HG02642 (cell line): ENCODE data around the gene OLFM1.

ENCODE experiments used
- ATAC-seq: cut with Tn5 transposase; IDR thresholded peaks from one replicate; pipeline ENCODE4 v1.9.1; 2021; ENCODE audit warnings: mild to moderate bottlenecking; ENCODE audit not compliant: unreplicated experiment, poor library complexity

OLFM1 gene

GRCh38 chr9:135165003-135165711, 77.7 kb downstream of the OLFM1 start:
- ATAC-seq = no peak

- ATAC-seq = no peak
Measured at GRCh38 chr9:135165756-135166519, 78.5 kb downstream of the OLFM1 start.

GRCh38 chr9:135166565-135166964, 79.1 kb downstream of the OLFM1 start:
- ATAC-seq = no peak

GRCh38 chr9:135167356-135167755, 79.9 kb downstream of the OLFM1 start:
- ATAC-seq = no peak

GRCh38 chr9:135167849-135168655, 80.6 kb downstream of the OLFM1 start:
- ATAC-seq = no peak

- no peak for ATAC-seq
Measured at GRCh38 chr9:135169709-135170226, 82.3 kb downstream of the OLFM1 start.

GRCh38 chr9:135170535-135170934, 83.1 kb downstream of the OLFM1 start:
- ATAC-seq = no peak
